Tibial nerve (tissue), 4 donors: ENCODE results near the gene AGBL1.
"Not testable (repeated sequence)": the region's sequence is repeated elsewhere in the genome, so short reads cannot be mapped to it uniquely, and the experiment has no call there.

Experiments used
- CTCF ChIP-seq, 5 experiments: fragments of 200-600 bp in 3 of 5; fragments of 450-650 bp in 2 of 5; sonication (generic) in 3 of 5; IDR thresholded peaks; one replicate each; pipeline ENCODE4 v1.5.1; 2016 to 2019; ENCODE audit warnings: antibody characterized with exemption in 5 of 5, mild to moderate bottlenecking in 3 of 5, moderate library complexity in 2 of 5
- EP300 ChIP-seq, 2 donors: sonication (generic); formaldehyde crosslinking; IDR thresholded peaks; one replicate each; pipeline ENCODE4 v1.6.1; 2017; ENCODE audit warnings: antibody characterized with exemption in 2 of 2, mild to moderate bottlenecking in 1 of 2
- POLR2A ChIP-seq, 2 donors: fragments of 450-650 bp; IDR thresholded peaks; one replicate each; pipeline ENCODE4 v1.6.1; 2017; ENCODE audit warnings: antibody characterized with exemption in 2 of 2, mild to moderate bottlenecking in 2 of 2, moderate library complexity in 2 of 2

GRCh38 chr15:86878844-86879243, 799.2 kb downstream of the AGBL1 start:
- not testable (repeated sequence) for TF ChIP-seq CTCF, POLR2A, EP300 (IDR thresholded peaks at IDR 0.05)
